Mesenchymal stem cell (in vitro differentiated cells and primary cell): ENCODE measurements around the gene TENM4.

Source experiments
- DNase-seq: peaks from one replicate; pipeline ENCODE4 v3.0.0-alpha.2; 2013
- H2AFZ ChIP-seq: one replicate; pipeline ENCODE4 v1.6.1; 2013; ENCODE audit warnings: low read depth, mild to moderate bottlenecking, control low read depth, inconsistent platforms, low read length, moderate library complexity
- H2AK5ac ChIP-seq: 2 replicates; pipeline ENCODE4 v1.6.1; 2013; ENCODE audit warnings: low read length, moderate library complexity, mild to moderate bottlenecking, inconsistent platforms; ENCODE audit not compliant: severe bottlenecking
- H2BK120ac ChIP-seq: one replicate; pipeline ENCODE4 v1.6.1; 2013; ENCODE audit warnings: low read depth, mild to moderate bottlenecking, inconsistent platforms, low read length, moderate library complexity
- H2BK12ac ChIP-seq, 2 experiments: one replicate each; pipeline ENCODE4 v1.6.1; 2013; ENCODE audit warnings: inconsistent platforms in 2 of 2, low read length in 2 of 2, mild to moderate bottlenecking in 2 of 2, moderate library complexity in 2 of 2, control low read depth in 1 of 2
- H2BK15ac ChIP-seq: one replicate; pipeline ENCODE4 v1.6.1; 2013; ENCODE audit warnings: mild to moderate bottlenecking, low read depth, inconsistent platforms; ENCODE audit not compliant: poor library complexity, severe bottlenecking
- H2BK5ac ChIP-seq: 2 replicates; pipeline ENCODE4 v1.6.1; 2013; ENCODE audit warnings: low read depth, mild to moderate bottlenecking, low read length, control low read depth, inconsistent platforms; ENCODE audit not compliant: poor library complexity, severe bottlenecking
- H3K14ac ChIP-seq, 2 experiments: one replicate each; pipeline ENCODE4 v1.6.1; 2013; ENCODE audit warnings: inconsistent platforms in 2 of 2, low read length in 2 of 2, control low read depth in 1 of 2, mild to moderate bottlenecking in 1 of 2, moderate library complexity in 1 of 2
- H3K18ac ChIP-seq, 2 experiments: one replicate each; pipeline ENCODE4 v1.6.1; 2013; ENCODE audit warnings: inconsistent platforms in 2 of 2, low read length in 2 of 2, control low read depth in 1 of 2, low read depth in 1 of 2, mild to moderate bottlenecking in 1 of 2
- H3K23ac ChIP-seq, 2 experiments: one replicate each; pipeline ENCODE4 v1.6.1; 2013; ENCODE audit warnings: inconsistent platforms in 2 of 2, low read length in 2 of 2, mild to moderate bottlenecking in 2 of 2, moderate library complexity in 2 of 2, control low read depth in 1 of 2
- H3K27ac ChIP-seq: 2 replicates; pipeline ENCODE4 v1.5.1; 2013; ENCODE audit warnings: mild to moderate bottlenecking, moderate library complexity, low read length, control low read depth, inconsistent platforms; ENCODE audit not compliant: poor library complexity, severe bottlenecking
- H3K27me3 ChIP-seq, 2 experiments: 2 replicates each; pipeline versions ENCODE4 v1.6.1 to v1.7.0; 2013; ENCODE audit warnings: low read length in 2 of 2, mild to moderate bottlenecking in 2 of 2, moderate library complexity in 2 of 2, control low read depth in 1 of 2, inconsistent platforms in 1 of 2; ENCODE audit not compliant: control insufficient read depth in 1 of 2, insufficient read depth in 1 of 2
- H3K36me3 ChIP-seq, 2 experiments: 2 replicates each; pipeline versions ENCODE4 v1.6.1 to v1.7.0; 2013; ENCODE audit warnings: low read length in 2 of 2, control low read depth in 1 of 2, inconsistent platforms in 1 of 2, low read depth in 1 of 2, mild to moderate bottlenecking in 1 of 2; ENCODE audit not compliant: insufficient read depth in 2 of 2, control insufficient read depth in 1 of 2
- H3K4ac ChIP-seq, 2 experiments: one replicate each; pipeline ENCODE4 v1.6.1; 2013; ENCODE audit warnings: inconsistent platforms in 2 of 2, low read length in 2 of 2, mild to moderate bottlenecking in 2 of 2, moderate library complexity in 2 of 2, control low read depth in 1 of 2, low read depth in 1 of 2
- H3K4me1 ChIP-seq: 2 replicates; pipeline ENCODE4 v1.6.1; 2013; ENCODE audit warnings: low read depth, low read length, control low read depth; ENCODE audit not compliant: control insufficient read depth, insufficient read depth
- H3K4me2 ChIP-seq: 2 replicates; pipeline ENCODE4 v1.6.1; 2013; ENCODE audit warnings: low read length, mild to moderate bottlenecking, inconsistent platforms; ENCODE audit not compliant: poor library complexity, severe bottlenecking
- H3K4me3 ChIP-seq, 2 experiments: 2 replicates each; pipeline versions ENCODE4 v1.5.1 to v1.7.0; 2013; ENCODE audit warnings: low read length in 2 of 2, mild to moderate bottlenecking in 2 of 2, control low read depth in 1 of 2, low read depth in 1 of 2; ENCODE audit not compliant: insufficient read depth in 1 of 2
- H3K79me1 ChIP-seq: replicated peaks from 2 replicates; pipeline ENCODE4 v1.6.1; 2013; ENCODE audit warnings: mild to moderate bottlenecking, control low read depth, low read length, inconsistent platforms; ENCODE audit not compliant: poor library complexity, severe bottlenecking
- H3K9ac ChIP-seq: 2 replicates; pipeline ENCODE4 v1.7.0; 2013; ENCODE audit warnings: mild to moderate bottlenecking, low read length, moderate library complexity
- H3K9me3 ChIP-seq: 2 replicates; pipeline ENCODE4 v1.7.0; 2013; ENCODE audit warnings: mild to moderate bottlenecking, low read length; ENCODE audit not compliant: control insufficient read depth
- H4K8ac ChIP-seq: one replicate; pipeline ENCODE4 v1.6.1; 2013; ENCODE audit warnings: inconsistent platforms, mild to moderate bottlenecking, low read length, moderate library complexity
- H4K91ac ChIP-seq: one replicate; pipeline ENCODE4 v1.6.1; 2013; ENCODE audit warnings: mild to moderate bottlenecking, low read length, inconsistent platforms
- WGBS: methylation state at CpG from one replicate; pipeline ENCODE4 v1.1.7; 2013; ENCODE audit warnings: mixed read lengths; 5-methylcytosine and 5-hydroxymethylcytosine counted together

Gene TENM4

GRCh38 chr11:79390923-79391322, 49.9 kb downstream of the TENM4 start:
- Histone ChIP-seq H3K23ac (no peak overlapping the region), H2BK120ac (no peak overlapping the region), H3K4me3 (no peak overlapping the region), H3K4ac (no peak overlapping the region), H3K79me1 (no peaks in the 10 kb centered on the region), H3K14ac (no peak overlapping the region), H2AFZ (no peak overlapping the region), H2BK15ac (no peak overlapping the region), H3K9me3 (no peaks in the 10 kb centered on the region), H3K18ac (no peak overlapping the region), H3K4me1 (peaks cover 1% of the 10 kb centered on the region), H4K8ac (no peak overlapping the region), H4K91ac (no peak overlapping the region), H2AK5ac (no peak overlapping the region), H3K27me3 (peaks cover 0 to 18% of the 10 kb centered on the region in 2 experiments), H3K27ac (no peak overlapping the region), H2BK12ac (no peak overlapping the region), H3K36me3 (no peaks in the 10 kb centered on the region), H2BK5ac (no peak overlapping the region), H3K9ac (no peak overlapping the region), H3K4me2 (no peak overlapping the region)
- 45% methylated on average over 2 of the region's 2 CpGs for WGBS
- DNase-seq, result no peak

GRCh38 chr11:79390477-79390876, 50.4 kb downstream of the TENM4 start:
- Histone ChIP-seq H3K27me3 (peaks cover 0 to 18% of the 10 kb centered on the region in 2 experiments), H2AK5ac (no peak overlapping the region), H3K9ac (no peak overlapping the region), H3K18ac (no peak overlapping the region), H2AFZ (no peak overlapping the region), H2BK5ac (no peak overlapping the region), H3K4ac (no peak overlapping the region), H3K36me3 (no peaks in the 10 kb centered on the region), H3K4me2 (no peak overlapping the region), H4K8ac (no peak overlapping the region), H4K91ac (no peak overlapping the region), H3K14ac (no peak overlapping the region), H3K4me1 (peaks cover 1% of the 10 kb centered on the region), H3K4me3 (no peak overlapping the region), H2BK120ac (no peak overlapping the region), H2BK12ac (no peak overlapping the region), H3K79me1 (no peaks in the 10 kb centered on the region), H2BK15ac (no peak overlapping the region), H3K27ac (no peak overlapping the region), H3K23ac (no peak overlapping the region), H3K9me3 (no peaks in the 10 kb centered on the region)
- 98% methylated on average over 2 of the region's 2 CpGs for WGBS
- DNase-seq, result no peak

GRCh38 chr11:79388201-79388600, 52.6 kb downstream of the TENM4 start:
- no peak overlapping the region for H3K4me3 ChIP-seq
- H3K79me1 ChIP-seq, result no peaks in the 10 kb centered on the region
- H3K9me3 ChIP-seq, result no peaks in the 10 kb centered on the region
- DNase-seq, result no peak
- H3K18ac ChIP-seq, result no peak overlapping the region
- no peak overlapping the region for H3K4me2 ChIP-seq
- H4K91ac ChIP-seq, result no peak overlapping the region
- no peak overlapping the region for H3K23ac ChIP-seq
- no peaks in the 10 kb centered on the region for H3K36me3 ChIP-seq
- no peaks in the 10 kb centered on the region for H3K4me1 ChIP-seq
- H3K27me3 ChIP-seq, result peaks cover 0 to 7% of the 10 kb centered on the region in 2 experiments
- no peak overlapping the region for H2BK15ac ChIP-seq
- H2BK120ac ChIP-seq, result no peak overlapping the region
- no peak overlapping the region for H2BK5ac ChIP-seq
- H2AFZ ChIP-seq, result no peak overlapping the region
- H3K27ac ChIP-seq, result no peak overlapping the region
- WGBS, result 96% methylated on average over 2 of the region's 2 CpGs
- no peak overlapping the region for H3K4ac ChIP-seq
- H3K14ac ChIP-seq, result no peak overlapping the region
- H4K8ac ChIP-seq, result no peak overlapping the region
- H3K9ac ChIP-seq, result no peak overlapping the region
- no peak overlapping the region for H2BK12ac ChIP-seq
- H2AK5ac ChIP-seq, result no peak overlapping the region

GRCh38 chr11:79383874-79384273, 57.0 kb downstream of the TENM4 start:
- Histone ChIP-seq H3K4me2 (no peak overlapping the region), H3K23ac (no peak overlapping the region), H3K27me3 (no peaks in the 10 kb centered on the region), H3K9ac (no peak overlapping the region), H3K4me1 (no peaks in the 10 kb centered on the region), H3K27ac (no peak overlapping the region), H2BK15ac (no peak overlapping the region), H3K79me1 (no peaks in the 10 kb centered on the region), H4K91ac (no peak overlapping the region), H3K14ac (no peak overlapping the region), H2AFZ (no peak overlapping the region), H4K8ac (no peak overlapping the region), H3K4ac (no peak overlapping the region), H3K36me3 (no peaks in the 10 kb centered on the region), H2BK5ac (no peak overlapping the region), H3K4me3 (no peak overlapping the region), H3K18ac (no peak overlapping the region), H2BK120ac (no peak overlapping the region), H3K9me3 (no peaks in the 10 kb centered on the region), H2BK12ac (no peak overlapping the region), H2AK5ac (no peak overlapping the region)
- 85% methylated on average over 3 of the region's 3 CpGs for WGBS
- DNase-seq, result no peak
